SHP77 (cell line): ENCODE results near the gene RALGPS1.
A peak's percentile ranks its signal among the peaks of the same experiment; 100 is the strongest.
"Not testable (repeated sequence)": the region's sequence is repeated elsewhere in the genome, so short reads cannot be mapped to it uniquely, and the experiment has no call there.

ENCODE experiments used
- DNase-seq, 2 experiments: peaks; one replicate each; lab custom pipeline; 2025; lab: John Stamatoyannopoulos, UW

The RALGPS1 gene

GRCh38 chr9:127158786-127159324 is 244.3 kb downstream of the RALGPS1 start:
- DNase-seq, result no peak

GRCh38 chr9:127159325-127159801 is 244.8 kb downstream of the RALGPS1 start:
- peak; percentile 63 to 74 for DNase-seq

- DNase-seq, result no peak
Measured at GRCh38 chr9:127159949-127160610, 245.5 kb downstream of the RALGPS1 start.

DNA sequence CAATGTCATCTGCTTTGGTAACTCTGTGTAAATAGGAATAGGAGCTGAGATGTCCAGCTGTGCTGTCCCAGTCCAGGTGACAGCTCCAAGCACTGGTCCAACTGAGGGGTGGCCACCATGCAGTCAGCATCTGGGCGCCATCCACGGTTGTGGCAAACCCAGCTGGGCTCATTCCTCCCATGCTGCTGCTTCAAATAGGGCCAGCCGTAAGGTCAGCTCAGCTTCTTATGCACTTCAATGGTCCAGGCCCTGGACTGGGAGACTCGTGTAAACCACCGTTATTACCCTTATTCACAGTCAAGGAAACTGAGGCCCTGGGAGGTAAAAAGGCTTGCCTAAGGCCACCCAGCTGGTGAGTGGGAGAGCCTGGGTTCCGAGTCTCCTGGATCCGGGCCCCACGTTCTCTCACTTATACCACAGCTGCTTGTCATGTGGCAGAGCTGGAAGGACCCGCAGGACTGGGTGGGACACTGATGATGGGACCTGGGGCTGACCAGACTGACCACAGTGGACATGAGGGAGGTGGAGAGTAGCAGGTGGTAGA is 246.6 kb downstream of the RALGPS1 start:
- DNase-seq, result no peak

DNA sequence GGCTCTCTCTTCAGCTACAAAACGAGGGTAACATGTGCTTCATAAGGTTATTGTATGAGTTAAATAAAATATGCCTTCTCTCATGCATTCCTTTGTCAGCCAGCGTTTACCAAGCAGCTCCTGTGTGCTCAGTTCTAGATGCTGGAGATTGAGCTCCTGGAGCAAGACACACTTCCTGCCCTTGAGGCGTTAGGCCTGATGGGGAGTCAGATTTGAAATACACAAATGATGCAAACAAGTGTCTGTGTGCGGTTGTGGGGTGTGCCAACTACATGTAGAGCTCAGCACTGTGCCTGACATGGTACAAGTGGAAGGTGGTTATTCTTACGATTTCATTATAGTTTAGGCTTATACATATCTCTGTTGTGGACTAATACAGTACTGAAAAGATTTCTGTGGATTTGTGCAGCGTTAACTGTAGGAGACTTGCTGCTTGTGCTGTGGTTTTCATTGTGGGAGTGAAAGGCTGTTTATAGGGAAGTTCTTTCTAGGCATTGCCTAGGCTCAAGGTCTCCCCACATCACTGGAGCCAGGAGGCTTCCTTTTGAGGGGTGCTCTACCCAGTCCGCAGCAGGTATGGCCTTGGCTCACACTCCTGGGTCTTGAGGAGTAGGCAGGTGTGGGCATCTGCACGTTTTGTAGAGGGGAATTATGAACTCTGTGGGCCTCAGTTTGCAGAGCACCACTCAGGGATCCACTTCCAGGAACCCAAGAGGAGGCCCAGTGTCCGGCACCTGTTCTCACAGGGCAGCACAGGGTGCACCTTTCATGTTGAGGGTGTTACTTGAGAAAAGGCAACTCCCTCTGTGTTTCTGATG is 247.7 kb downstream of the RALGPS1 start:
- no peak for DNase-seq

- no peak for DNase-seq
Measured at GRCh38 chr9:127162864-127163365, 248.3 kb downstream of the RALGPS1 start.

DNA sequence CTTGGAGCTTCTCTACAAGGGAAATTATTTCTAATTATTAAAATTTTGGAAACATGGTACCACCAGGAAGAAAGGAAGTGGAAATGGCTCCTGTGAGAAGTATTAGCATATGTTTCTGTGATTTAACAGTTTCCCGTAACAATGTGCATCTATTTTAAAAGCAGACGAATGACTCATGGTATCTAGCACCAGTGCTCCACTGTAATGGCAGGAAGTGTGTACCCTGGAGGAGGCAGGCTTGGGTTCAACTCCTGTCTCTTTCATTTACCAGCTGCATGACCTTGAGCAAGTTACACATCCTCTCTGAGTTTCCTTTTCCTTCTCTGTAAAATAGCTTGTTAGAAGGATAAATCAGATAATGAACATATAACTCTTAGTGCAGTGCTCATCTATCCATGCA is 248.8 kb downstream of the RALGPS1 start:
- peak in 1 of 2 experiments; percentile 20 for DNase-seq

- peak in 1 of 2 experiments; percentile 16 for DNase-seq
Measured at GRCh38 chr9:127165116-127165515, 250.5 kb downstream of the RALGPS1 start.

- DNase-seq, result no peak
Measured at GRCh38 chr9:127166111-127166510, 251.5 kb downstream of the RALGPS1 start.

DNA sequence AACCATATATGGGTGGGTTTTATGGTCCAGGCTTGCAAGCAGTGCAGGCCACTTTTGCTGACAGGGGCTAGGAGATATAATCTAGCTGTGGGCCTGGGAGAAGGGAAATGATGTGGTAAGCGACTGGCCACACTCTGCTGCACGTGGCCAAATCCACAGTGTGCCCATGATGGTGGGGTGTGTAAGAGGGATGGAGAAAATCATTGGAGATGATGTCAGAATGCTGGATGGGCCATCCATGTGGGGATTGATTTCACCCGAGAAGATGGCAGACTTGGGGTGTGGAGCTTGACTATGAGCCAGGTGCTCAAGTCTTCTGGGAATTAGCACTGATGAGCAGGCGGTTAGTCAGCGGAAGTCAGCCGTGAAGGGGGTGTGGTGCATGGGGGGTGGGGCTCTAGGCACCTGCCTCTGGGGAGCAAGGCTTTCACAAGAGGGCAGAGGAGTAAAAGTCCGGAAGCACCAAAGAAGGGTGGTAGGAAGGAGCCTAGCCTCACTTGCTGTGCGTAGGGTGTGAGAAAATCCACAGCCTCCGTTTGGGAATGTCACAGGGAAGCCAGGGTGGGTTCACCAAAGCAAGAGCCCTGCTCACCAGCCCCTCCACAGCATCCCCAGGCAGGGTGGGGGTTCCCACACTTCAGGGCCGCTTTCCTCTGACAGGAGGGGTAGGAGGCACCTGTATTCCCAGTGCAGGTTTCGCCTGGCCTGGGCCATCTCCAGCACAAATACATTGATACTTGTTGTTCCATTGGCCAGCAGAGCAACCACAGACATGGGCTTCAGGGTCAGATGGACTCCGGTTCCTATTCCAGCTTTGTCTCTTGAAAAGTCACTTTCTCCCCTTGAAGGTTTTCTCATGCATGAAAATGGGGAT is 252.3 kb downstream of the RALGPS1 start:
- peak in 1 of 2 experiments; percentile 59 for DNase-seq

DNA sequence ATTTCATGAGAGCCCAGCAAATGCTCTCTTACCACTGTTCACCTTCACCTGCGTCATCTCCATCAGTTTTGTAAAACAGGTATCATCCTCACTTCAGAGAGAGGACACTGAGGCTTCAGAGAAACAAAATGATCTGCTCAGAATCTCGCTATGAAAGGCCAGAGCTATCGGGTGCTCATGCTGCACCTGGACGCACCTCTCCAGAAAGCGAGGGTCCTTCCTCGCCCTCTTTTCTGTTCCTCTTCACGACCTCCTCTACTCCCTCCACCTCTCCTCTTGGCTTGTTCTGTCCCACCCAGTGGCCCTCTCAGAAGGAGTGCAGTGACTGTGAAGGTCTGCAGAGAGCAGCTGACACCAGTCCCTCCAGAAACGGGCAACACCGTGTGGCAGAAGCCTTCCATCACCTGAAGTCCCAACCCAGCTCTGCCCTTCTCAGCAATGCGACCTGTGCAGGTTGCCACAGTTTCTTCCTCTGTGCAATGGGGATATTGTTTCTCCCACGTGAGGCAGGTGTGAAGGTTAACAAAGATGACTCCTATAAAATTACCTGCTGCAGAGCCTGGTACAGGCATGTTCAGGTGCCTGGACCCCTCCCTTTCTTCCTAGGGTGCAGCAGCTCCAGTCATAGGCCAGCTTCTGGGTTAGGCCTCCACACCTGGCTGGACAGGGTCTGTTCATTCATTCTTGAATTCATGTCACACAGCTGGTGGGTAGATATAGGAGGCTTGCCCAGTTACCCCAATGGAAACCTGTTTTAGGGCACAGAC is 253.2 kb downstream of the RALGPS1 start:
- no peak for DNase-seq

DNA sequence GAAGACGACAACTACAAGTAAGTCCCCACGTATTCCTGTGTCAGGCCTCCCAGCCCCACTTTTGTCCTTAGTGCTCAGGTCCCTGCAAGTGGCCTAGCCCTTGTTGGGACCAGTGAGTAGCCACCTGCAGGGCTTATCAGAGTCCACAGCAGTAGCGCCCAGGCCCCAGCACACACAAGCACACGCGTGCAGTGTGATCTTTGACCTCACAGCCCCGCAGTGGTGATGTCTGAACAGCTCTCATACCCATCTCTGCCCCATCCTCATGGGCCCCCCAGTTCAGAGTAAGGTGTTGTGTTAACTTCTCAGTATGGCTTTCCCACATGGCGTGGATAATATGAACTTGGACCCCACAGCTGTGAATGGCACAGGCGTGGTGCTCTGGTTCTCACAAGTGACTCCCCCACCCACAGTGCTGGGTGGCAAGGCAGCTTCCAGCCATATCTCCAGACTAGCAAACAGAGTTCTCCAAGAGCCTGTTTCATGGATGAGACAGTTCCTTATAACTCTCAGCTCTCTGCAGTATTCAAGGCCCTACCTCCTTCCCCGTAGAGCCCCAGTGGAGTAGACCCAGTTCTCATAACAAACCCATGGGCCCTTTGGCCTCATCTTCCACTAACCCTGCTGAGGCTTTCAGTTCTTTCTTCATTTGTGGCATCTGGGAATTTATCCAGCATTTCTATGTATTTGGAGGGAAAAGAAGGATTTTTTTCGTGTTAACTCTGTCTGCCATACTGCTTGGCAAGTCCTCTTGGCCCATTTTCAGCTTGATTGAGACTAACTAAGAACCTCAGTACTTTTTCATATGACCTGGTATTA is 254.4 kb downstream of the RALGPS1 start:
- DNase-seq, result no peak

DNA sequence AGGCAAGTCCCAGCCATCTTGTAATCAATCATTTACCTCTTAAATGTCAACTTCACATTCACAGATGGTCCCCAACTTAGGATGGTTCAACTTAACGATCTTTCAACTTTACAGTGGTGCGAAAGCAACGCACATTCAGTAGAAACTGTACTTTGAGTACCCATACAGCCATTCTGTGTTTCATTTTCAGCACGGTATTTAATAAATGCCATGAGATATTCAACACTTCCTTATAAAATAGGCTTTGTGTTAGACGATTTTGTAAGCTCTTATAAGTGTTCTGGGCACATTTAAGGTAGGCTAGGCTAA is 254.9 kb downstream of the RALGPS1 start:
- no peak for DNase-seq

- DNase-seq, result no peak
Measured at GRCh38 chr9:127170103-127170502, 255.5 kb downstream of the RALGPS1 start.

GRCh38 chr9:127170652-127171051 is 256.1 kb downstream of the RALGPS1 start:
- DNase-seq, result no peak

- not testable (repeated sequence) for DNase-seq
Measured at GRCh38 chr9:127171348-127171747, 256.8 kb downstream of the RALGPS1 start.

DNA sequence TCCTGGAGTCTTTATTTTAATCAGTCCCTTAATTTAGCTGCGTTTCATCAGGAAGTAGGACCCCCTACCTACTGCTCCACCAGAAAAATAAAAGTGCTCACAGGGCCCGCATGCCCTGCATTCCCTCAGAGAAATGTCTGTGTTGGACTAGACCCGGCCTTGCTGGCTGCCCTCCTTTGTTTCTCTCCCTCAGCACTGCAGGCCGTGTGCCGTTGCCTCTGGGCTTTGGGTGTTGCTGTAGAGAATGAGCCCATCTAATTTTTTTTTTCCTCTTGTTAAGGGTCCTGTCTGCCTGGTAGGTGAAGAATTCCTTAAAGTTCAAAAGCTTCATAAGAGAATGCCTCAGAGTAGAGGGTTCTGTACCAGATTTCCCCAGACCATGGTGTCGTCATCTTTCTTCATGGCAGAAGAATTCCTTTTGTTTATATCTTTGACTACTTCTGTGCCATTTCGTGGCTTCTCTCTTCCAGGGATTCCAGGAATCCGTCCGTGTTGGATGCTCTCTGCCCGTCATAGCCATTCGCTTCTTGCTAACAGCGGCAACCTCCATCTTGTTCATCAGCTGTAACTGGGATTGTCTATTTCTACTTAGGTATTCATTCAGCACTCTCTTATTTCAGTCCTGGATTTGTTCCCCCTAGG is 257.6 kb downstream of the RALGPS1 start:
- DNase-seq, result no peak

DNA sequence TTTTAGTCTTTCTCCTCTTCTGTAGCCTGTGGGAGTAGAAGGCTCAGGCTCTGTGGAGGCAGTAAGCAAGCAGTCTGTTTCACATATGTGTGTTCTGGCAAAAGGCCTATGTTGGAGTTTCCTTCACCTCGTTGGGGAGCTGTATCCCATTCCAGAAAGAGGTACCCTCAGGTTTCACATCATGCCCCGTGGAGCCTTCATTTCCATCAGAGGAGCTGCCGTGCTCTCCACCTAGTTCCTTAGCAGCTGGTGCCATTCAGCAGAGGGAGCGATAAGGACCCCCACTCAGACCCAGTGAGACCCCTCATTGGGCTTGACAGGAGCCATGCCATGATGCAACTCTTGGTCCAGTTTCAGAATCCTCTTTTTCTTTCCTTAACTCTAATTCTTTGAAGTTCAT is 258.5 kb downstream of the RALGPS1 start:
- no peak for DNase-seq
